Ascending aorta (tissue), 2 donors: ENCODE measurements around the gene ANP32A. TPM values are rescaled to one million over a fixed set of nuclear protein-coding genes. Genes with fewer than 3 reads are reported as not detected.

Experiments
- DNase-seq, 2 donors: peaks; one replicate each; pipeline ENCODE4 v3.0.0-alpha.2; 2019; ENCODE audit warnings: low spot score in 2 of 2
- H3K27ac ChIP-seq, 2 donors: fragments of 200-600 bp; sonication (generic); one replicate each; pipeline ENCODE4 v1.5.1; 2016 to 2017; ENCODE audit warnings: mild to moderate bottlenecking in 1 of 2
- H3K27me3 ChIP-seq: fragments of 200-600 bp; sonication (generic); one replicate; pipeline ENCODE4 v1.5.1; 2017
- H3K36me3 ChIP-seq, 2 donors: fragments of 200-600 bp; sonication (generic); one replicate each; pipeline ENCODE4 v1.5.1; 2016
- H3K4me1 ChIP-seq, 2 donors: fragments of 200-600 bp; sonication (generic); one replicate each; pipeline ENCODE4 v1.5.1; 2016 to 2017; ENCODE audit warnings: mild to moderate bottlenecking in 1 of 2
- H3K4me3 ChIP-seq, 2 donors: fragments of 200-600 bp; sonication (generic); one replicate each; pipeline ENCODE4 v1.5.1; 2016 to 2017; ENCODE audit warnings: mild to moderate bottlenecking in 1 of 2
- H3K9me3 ChIP-seq, 2 donors: fragments of 200-600 bp; sonication (generic); one replicate each; pipeline ENCODE4 v1.5.1; 2016
- CTCF ChIP-seq, 3 experiments: fragments of 200-600 bp in 2 of 3; fragments of 450-650 bp in 1 of 3; sonication (generic) in 2 of 3; IDR thresholded peaks; one replicate each; pipeline ENCODE4 v1.5.1; 2016 to 2019; ENCODE audit warnings: antibody characterized with exemption in 3 of 3, mild to moderate bottlenecking in 1 of 3, moderate library complexity in 1 of 3
- intact Hi-C: fragments of 100-400 bp; cut with DNase I; formaldehyde crosslinking; loops from one replicate; pipeline ENCODE4 v1.15.1; 2023
- total RNA-seq: library from RNA; depleted of rRNA; stranded (reverse); fragments of >200 nt; gene quantifications from one replicate; pipeline ENCODE4 v1.1.0, GENCODE V29; 2016

ANP32A gene
- total RNA-seq, 1 donor from 2014 or later, result 19.2 TPM

GRCh38 chr15:68734881-68735280, 85.8 kb downstream of the ANP32A start:
- Histone ChIP-seq H3K36me3 (no peaks in the 10 kb centered on the region), H3K4me3 (no peak overlapping the region), H3K27ac (no peak overlapping the region), H3K4me1 (peaks cover 5 to 7% of the 10 kb centered on the region in 2 donors), H3K27me3 (no peaks in the 10 kb centered on the region), H3K9me3 (no peaks in the 10 kb centered on the region)
- TF ChIP-seq CTCF (IDR thresholded peaks at IDR 0.05), result no peak
- no peak for DNase-seq
- intact Hi-C loops, result loop anchor here (5.0 kb wide), 1 partner anchor 87 kb away; the partner anchor contains the start of gene ANP32A

GRCh38 chr15:68734352-68734751, 86.3 kb downstream of the ANP32A start:
- Histone ChIP-seq H3K4me3 (no peak overlapping the region), H3K9me3 (no peaks in the 10 kb centered on the region), H3K27ac (no peak overlapping the region), H3K4me1 (peaks cover 7% of the 10 kb centered on the region in 2 donors), H3K27me3 (no peaks in the 10 kb centered on the region), H3K36me3 (no peaks in the 10 kb centered on the region)
- no peak for DNase-seq
- TF ChIP-seq CTCF (IDR thresholded peaks at IDR 0.05), result no peak
- intact Hi-C loops, result loop anchor here (5.0 kb wide), 1 partner anchor 88 kb away; the partner anchor contains the start of gene ANP32A

- intact Hi-C loops, result loop anchor here (5.0 kb wide), 1 partner anchor 89 kb away; the partner anchor contains the start of gene ANP32A
- Histone ChIP-seq H3K27ac (no peak overlapping the region), H3K4me1 (peaks cover 7% of the 10 kb centered on the region in 2 donors), H3K9me3 (no peaks in the 10 kb centered on the region), H3K36me3 (no peaks in the 10 kb centered on the region), H3K4me3 (no peak overlapping the region), H3K27me3 (no peaks in the 10 kb centered on the region)
- no peak for TF ChIP-seq CTCF (IDR thresholded peaks at IDR 0.05)
- no peak for DNase-seq
Observed at GRCh38 chr15:68733666-68734065, 87.0 kb downstream of the ANP32A start.

- no peaks in the 10 kb centered on the region for H3K36me3 ChIP-seq
- no peak for DNase-seq
- intact Hi-C loops, result loop anchor here (5.0 kb wide), 1 partner anchor 90 kb away; the partner anchor contains the start of gene ANP32A
- no peak for TF ChIP-seq CTCF (IDR thresholded peaks at IDR 0.05)
- no peak overlapping the region for H3K27ac ChIP-seq
- H3K4me3 ChIP-seq, result no peak overlapping the region
- H3K9me3 ChIP-seq, result no peaks in the 10 kb centered on the region
- H3K27me3 ChIP-seq, result no peaks in the 10 kb centered on the region
- H3K4me1 ChIP-seq, result peaks cover 7% of the 10 kb centered on the region in 2 donors
Observed at GRCh38 chr15:68732451-68732850, 88.2 kb downstream of the ANP32A start.

- no peak for TF ChIP-seq CTCF (IDR thresholded peaks at IDR 0.05)
- Histone ChIP-seq H3K4me3 (no peak overlapping the region), H3K36me3 (no peaks in the 10 kb centered on the region), H3K27ac (no peak overlapping the region), H3K9me3 (no peaks in the 10 kb centered on the region), H3K4me1 (peaks cover 7% of the 10 kb centered on the region in 2 donors), H3K27me3 (no peaks in the 10 kb centered on the region)
- DNase-seq, result no peak
- intact Hi-C loops, result loop anchor here (1.0 to 5.0 kb wide), 2 partner anchors 91 to 144 kb away; partner anchors contain the start of gene ANP32A
Observed at GRCh38 chr15:68730976-68731897, 89.5 kb downstream of the ANP32A start.
